ENCODE results near the gene CCS.

CCS gene

DNA sequence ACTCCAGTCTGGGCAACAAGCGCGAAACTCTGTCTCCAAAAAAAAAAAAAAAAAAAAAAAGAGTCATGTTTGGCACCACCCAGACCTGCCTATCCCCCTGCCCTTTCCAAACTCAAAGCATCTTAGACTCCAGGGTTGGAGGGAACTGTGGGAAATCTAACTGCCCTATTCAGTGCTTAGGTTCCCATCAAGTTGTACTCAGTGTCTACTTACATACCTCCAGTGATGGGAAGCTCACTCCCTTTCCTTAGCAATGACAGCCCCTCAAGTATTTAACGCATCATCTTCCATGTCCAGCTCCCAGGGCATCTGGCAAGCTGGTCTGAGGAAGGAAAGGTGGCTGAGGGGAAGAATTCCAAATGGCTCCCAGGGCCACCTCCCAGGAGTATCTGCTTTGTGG is 43.3 kb upstream of the CCS start:
- no peak overlapping the region for H3K4me3 ChIP-seq (ENCODE audit: low read length)
- no peaks in the 10 kb centered on the region for H3K9me3 ChIP-seq (ENCODE audit: control insufficient read depth, low read length)
- peaks cover 12% of the 10 kb centered on the region for H3K4me1 ChIP-seq (ENCODE audit: control insufficient read depth, insufficient read depth, low read length)
- H3K27me3 ChIP-seq (replicated peaks; ENCODE audit: control insufficient read depth, insufficient read depth, low read length) = no peaks in the 10 kb centered on the region
- no peak for DNase-seq (ENCODE audit: low read depth)
- H3K9ac ChIP-seq (ENCODE audit: low read length) = no peak overlapping the region
- no peaks in the 10 kb centered on the region for H3K36me3 ChIP-seq (ENCODE audit: control insufficient read depth, insufficient read depth, low read length, severe bottlenecking)

DNA sequence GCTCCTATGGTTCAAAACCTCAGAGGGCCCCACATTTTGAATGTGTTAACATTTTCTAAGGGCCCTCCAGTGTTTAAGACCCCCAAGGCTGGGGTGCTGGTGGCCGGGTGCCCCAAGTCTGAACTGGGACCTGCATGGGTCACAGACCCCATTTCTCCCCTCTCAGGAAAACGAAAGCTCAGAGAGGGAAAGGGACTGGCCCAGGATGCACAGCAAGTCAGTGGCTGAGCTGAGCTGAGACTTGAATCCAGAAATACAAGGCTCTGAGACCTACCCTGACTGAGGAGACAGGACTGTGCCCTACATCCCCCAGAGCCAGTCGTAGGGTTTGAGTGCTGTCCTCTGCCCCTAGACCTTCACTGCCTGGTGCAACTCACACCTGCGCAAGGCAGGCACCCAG is 42.1 kb upstream of the CCS start:
- Histone ChIP-seq H3K4me3 (ENCODE audit: low read length) (no peak overlapping the region), H3K9me3 (ENCODE audit: control insufficient read depth, low read length) (no peaks in the 10 kb centered on the region), H3K4me1 (ENCODE audit: control insufficient read depth, insufficient read depth, low read length) (peaks cover 4% of the 10 kb centered on the region), H3K9ac (ENCODE audit: low read length) (no peak overlapping the region), H3K27me3 (replicated peaks; ENCODE audit: control insufficient read depth, insufficient read depth, low read length) (no peaks in the 10 kb centered on the region), H3K36me3 (ENCODE audit: control insufficient read depth, insufficient read depth, low read length, severe bottlenecking) (no peaks in the 10 kb centered on the region)
- DNase-seq (ENCODE audit: low read depth) = no peak

DNA sequence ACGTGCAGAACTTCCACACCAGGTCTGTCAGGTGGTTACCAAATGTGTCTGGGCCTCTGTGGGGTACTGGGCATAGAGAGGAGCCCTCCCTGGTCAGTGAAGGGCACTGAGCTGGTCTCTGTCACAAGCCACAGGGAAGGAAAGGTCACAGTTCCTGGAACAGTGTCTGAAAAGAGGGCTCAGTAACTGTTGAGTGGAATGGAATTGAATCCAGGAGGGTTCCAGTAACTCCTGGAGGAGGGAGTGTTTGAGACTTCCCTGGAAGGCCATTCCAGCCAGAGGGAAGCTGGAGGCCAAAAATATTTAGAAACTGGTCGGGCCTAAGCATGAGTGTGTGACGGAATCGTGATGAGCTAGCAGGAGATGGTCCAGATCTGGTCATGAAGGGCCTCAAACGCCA is 38.4 kb upstream of the CCS start:
- Histone ChIP-seq H3K9me3 (ENCODE audit: control insufficient read depth, low read length) (no peaks in the 10 kb centered on the region), H3K4me1 (ENCODE audit: control insufficient read depth, insufficient read depth, low read length) (no peaks in the 10 kb centered on the region), H3K9ac (ENCODE audit: low read length) (no peak overlapping the region), H3K36me3 (ENCODE audit: control insufficient read depth, insufficient read depth, low read length, severe bottlenecking) (no peaks in the 10 kb centered on the region), H3K27me3 (replicated peaks; ENCODE audit: control insufficient read depth, insufficient read depth, low read length) (peaks cover 22% of the 10 kb centered on the region), H3K4me3 (ENCODE audit: low read length) (no peak overlapping the region)
- no peak for DNase-seq (ENCODE audit: low read depth)

DNA sequence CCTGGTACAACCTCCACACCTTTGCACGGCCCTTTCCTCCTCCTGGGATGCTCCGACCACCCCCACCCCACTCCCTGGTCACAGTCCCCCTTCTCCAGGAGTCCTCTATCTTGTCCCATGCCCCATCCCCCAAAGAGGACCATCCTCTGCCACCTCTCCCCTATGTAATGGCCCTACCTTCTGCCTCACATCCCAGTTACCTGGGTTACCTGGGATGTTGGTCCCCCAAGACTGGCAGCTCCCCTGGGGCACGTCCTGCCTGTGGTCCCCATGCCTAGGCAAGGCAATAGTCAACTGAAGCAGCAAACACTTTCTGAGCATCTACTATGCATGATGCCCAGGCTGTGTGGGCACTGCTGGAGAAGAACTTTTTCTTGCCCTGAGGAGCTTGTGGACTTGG is 37.6 kb upstream of the CCS start:
- H3K4me1 ChIP-seq (ENCODE audit: control insufficient read depth, insufficient read depth, low read length) = no peaks in the 10 kb centered on the region
- H3K36me3 ChIP-seq (ENCODE audit: control insufficient read depth, insufficient read depth, low read length, severe bottlenecking) = no peaks in the 10 kb centered on the region
- H3K4me3 ChIP-seq (ENCODE audit: low read length) = no peak overlapping the region
- peaks cover 22% of the 10 kb centered on the region for H3K27me3 ChIP-seq (replicated peaks; ENCODE audit: control insufficient read depth, insufficient read depth, low read length)
- H3K9ac ChIP-seq (ENCODE audit: low read length) = no peak overlapping the region
- no peaks in the 10 kb centered on the region for H3K9me3 ChIP-seq (ENCODE audit: control insufficient read depth, low read length)
- no peak for DNase-seq (ENCODE audit: low read depth)

DNA sequence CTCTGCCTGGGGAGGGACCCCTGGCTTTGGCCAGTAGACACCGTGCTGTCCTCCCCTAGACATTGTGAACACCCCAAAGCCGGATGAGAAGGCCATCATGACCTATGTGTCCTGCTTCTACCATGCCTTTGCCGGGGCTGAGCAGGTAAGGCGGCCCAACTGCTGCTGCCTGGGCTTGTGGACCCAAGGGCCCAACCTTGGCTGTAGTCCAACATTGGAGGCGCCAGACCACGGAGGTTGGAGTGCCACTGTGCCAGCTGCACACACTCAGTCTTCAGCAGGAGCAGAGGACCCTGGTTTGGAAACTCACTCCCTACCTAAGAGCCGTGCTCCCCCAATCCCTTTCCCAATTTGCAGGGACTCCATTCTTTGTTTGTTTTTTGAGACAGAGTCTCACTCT is 36.9 kb upstream of the CCS start:
- Histone ChIP-seq H3K27me3 (replicated peaks; ENCODE audit: control insufficient read depth, insufficient read depth, low read length) (peaks cover 22% of the 10 kb centered on the region), H3K9ac (ENCODE audit: low read length) (no peak overlapping the region), H3K4me1 (ENCODE audit: control insufficient read depth, insufficient read depth, low read length) (no peaks in the 10 kb centered on the region), H3K4me3 (ENCODE audit: low read length) (no peak overlapping the region), H3K36me3 (ENCODE audit: control insufficient read depth, insufficient read depth, low read length, severe bottlenecking) (no peaks in the 10 kb centered on the region), H3K9me3 (ENCODE audit: control insufficient read depth, low read length) (no peaks in the 10 kb centered on the region)
- no peak for DNase-seq (ENCODE audit: low read depth)

DNA sequence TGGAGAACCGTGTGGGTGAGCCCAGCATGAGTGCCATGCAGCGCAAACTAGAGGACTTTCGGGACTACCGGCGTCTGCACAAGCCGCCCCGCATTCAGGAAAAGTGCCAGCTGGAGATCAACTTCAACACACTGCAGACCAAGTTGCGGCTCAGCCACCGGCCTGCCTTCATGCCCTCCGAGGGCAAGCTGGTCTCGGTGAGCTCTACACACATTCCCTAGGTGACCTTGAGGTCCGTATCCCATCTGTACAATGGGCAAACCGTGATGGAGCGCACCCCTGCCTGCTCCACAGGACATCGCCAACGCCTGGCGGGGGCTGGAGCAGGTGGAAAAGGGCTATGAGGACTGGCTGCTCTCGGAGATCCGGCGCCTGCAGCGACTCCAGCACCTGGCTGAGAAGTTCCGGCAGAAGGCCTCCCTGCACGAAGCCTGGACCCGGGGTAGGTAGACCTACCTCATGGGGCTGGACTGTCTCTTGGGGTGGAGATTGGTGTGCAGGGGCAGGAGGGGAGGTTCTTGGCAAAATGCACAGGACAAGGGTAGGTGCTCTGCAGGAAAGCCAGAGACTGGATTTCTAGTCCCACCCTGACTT is 35.2 kb upstream of the CCS start:
- DNase-seq (ENCODE audit: low read depth) = no peak
- H3K4me3 ChIP-seq (ENCODE audit: low read length) = no peak overlapping the region
- no peaks in the 10 kb centered on the region for H3K9me3 ChIP-seq (ENCODE audit: control insufficient read depth, low read length)
- no peaks in the 10 kb centered on the region for H3K36me3 ChIP-seq (ENCODE audit: control insufficient read depth, insufficient read depth, low read length, severe bottlenecking)
- no peaks in the 10 kb centered on the region for H3K4me1 ChIP-seq (ENCODE audit: control insufficient read depth, insufficient read depth, low read length)
- H3K9ac ChIP-seq (ENCODE audit: low read length) = no peak overlapping the region
- peaks cover 22% of the 10 kb centered on the region for H3K27me3 ChIP-seq (replicated peaks; ENCODE audit: control insufficient read depth, insufficient read depth, low read length)

DNA sequence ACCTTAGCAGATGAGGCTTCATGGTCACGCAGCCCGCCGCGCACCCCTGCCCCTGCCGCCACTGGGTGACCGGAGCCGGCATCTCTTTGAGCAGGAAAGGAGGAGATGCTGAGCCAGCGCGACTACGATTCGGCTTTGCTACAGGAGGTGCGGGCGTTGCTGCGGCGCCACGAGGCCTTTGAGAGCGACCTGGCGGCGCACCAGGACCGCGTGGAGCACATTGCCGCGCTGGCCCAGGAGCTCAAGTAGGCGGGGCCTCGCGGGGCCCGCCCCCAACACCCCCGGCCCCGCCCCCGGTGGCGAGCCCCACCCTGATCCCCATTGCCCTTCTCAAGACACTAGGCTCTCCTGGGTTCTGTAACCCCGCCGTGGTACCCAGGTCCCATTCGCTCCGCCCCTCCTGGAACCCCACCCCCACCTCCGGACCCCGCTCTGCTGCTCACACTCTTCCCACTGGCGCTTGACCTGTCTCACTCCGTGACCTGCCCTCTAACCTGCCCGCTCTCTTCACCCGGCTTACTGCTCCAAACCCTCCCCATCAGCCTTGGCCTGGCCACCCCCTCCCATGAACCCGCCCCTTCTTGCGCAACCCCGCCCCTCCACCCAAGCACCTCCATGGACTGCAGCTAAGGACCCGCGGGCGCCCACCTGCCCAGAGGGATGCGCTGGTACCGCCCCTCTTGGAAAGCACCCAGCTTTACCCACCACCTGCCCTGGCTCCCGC is 33.7 kb upstream of the CCS start:
- Histone ChIP-seq H3K4me3 (ENCODE audit: low read length) (no peak overlapping the region), H3K9ac (ENCODE audit: low read length) (no peak overlapping the region), H3K27me3 (replicated peaks; ENCODE audit: control insufficient read depth, insufficient read depth, low read length) (peaks cover 22% of the 10 kb centered on the region), H3K9me3 (ENCODE audit: control insufficient read depth, low read length) (no peaks in the 10 kb centered on the region), H3K36me3 (ENCODE audit: control insufficient read depth, insufficient read depth, low read length, severe bottlenecking) (no peaks in the 10 kb centered on the region), H3K4me1 (ENCODE audit: control insufficient read depth, insufficient read depth, low read length) (no peaks in the 10 kb centered on the region)
- DNase-seq (ENCODE audit: low read depth) = no peak

DNA sequence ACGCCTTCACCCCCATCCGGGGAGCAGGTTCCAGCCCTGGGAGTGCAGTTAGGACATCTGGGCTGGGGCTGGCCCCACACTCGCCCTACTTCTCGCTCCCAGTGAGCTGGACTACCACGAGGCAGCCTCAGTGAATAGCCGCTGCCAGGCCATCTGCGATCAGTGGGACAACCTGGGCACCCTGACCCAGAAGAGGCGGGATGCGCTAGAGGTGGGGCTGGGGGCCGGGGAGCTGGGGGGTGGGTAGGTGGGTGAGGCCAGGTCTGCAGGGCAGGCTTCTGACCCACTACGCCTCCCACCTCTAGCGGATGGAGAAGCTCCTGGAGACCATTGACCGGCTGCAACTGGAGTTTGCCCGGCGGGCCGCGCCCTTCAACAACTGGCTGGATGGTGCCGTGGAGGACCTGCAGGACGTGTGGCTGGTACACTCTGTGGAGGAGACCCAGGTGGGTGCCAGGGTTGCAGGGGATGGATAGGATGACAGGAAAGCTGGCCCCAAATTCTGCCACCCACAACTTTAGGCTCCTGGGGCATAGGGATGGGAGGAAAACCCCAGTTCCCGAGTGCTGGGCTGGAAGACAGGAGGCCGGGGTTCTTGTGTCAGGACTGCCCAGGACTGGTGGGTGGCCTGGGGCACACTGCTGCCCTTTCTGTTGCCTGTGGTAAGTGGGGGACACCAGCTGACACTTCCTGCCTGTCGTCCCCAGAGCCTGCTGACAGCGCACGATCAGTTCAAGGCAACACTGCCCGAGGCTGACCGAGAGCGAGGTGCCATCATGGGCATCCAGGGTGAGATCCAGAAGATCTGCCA is 32.9 kb upstream of the CCS start:
- Histone ChIP-seq H3K4me1 (ENCODE audit: control insufficient read depth, insufficient read depth, low read length) (no peaks in the 10 kb centered on the region), H3K9me3 (ENCODE audit: control insufficient read depth, low read length) (no peaks in the 10 kb centered on the region), H3K9ac (ENCODE audit: low read length) (no peak overlapping the region), H3K36me3 (ENCODE audit: control insufficient read depth, insufficient read depth, low read length, severe bottlenecking) (no peaks in the 10 kb centered on the region), H3K27me3 (replicated peaks; ENCODE audit: control insufficient read depth, insufficient read depth, low read length) (peaks cover 22% of the 10 kb centered on the region), H3K4me3 (ENCODE audit: low read length) (no peak overlapping the region)
- DNase-seq (ENCODE audit: low read depth) = no peak

DNA sequence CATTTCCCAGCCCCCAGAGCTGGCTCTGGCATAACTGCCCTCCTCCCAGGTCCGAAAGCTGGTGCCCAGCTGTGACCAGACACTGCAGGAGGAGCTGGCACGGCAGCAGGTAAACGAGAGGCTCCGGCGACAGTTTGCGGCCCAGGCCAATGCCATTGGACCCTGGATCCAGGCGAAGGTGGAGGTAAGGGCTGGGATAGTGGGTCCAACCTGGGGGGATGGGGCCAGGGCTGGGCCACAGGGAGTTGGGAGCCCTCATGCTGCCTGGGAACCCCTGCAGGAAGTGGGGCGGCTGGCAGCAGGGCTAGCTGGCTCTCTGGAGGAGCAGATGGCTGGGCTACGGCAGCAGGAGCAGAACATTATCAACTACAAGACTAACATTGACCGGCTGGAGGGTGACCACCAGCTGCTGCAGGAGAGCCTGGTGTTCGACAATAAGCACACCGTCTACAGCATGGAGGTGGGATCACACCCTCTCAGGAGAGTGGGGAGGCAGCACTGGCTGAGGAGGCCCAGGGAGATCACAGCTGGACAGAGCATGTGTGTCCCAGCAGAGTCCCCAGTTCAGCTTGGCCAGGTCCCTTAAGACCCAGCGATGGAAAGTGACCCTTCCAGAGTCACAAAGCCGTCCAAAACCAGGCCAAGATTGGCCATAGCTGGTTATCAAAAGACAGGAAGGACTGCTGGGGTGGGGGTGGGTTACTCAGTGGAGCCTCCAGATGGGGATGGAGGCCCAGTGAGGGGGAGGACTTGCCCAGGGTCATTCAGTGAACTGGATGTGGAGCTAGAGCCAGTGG is 31.6 kb upstream of the CCS start:
- DNase-seq (ENCODE audit: low read depth) = no peak
- no peaks in the 10 kb centered on the region for H3K9me3 ChIP-seq (ENCODE audit: control insufficient read depth, low read length)
- H3K27me3 ChIP-seq (replicated peaks; ENCODE audit: control insufficient read depth, insufficient read depth, low read length) = peaks cover 22% of the 10 kb centered on the region
- H3K4me3 ChIP-seq (ENCODE audit: low read length) = no peak overlapping the region
- H3K36me3 ChIP-seq (ENCODE audit: control insufficient read depth, insufficient read depth, low read length, severe bottlenecking) = no peaks in the 10 kb centered on the region
- no peaks in the 10 kb centered on the region for H3K4me1 ChIP-seq (ENCODE audit: control insufficient read depth, insufficient read depth, low read length)
- H3K9ac ChIP-seq (ENCODE audit: low read length) = no peak overlapping the region

DNA sequence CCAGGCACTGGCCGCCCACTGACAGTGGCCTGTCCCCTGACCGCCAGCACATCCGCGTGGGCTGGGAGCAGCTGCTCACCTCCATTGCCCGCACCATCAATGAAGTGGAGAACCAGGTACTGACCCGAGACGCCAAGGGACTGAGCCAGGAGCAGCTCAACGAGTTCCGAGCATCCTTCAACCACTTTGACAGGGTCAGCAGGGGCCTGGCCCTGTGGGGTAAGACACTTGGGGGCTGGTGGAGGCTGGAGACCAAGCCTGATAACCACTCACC is 31.1 kb upstream of the CCS start:
- Histone ChIP-seq H3K4me3 (ENCODE audit: low read length) (no peak overlapping the region), H3K9me3 (ENCODE audit: control insufficient read depth, low read length) (no peaks in the 10 kb centered on the region), H3K27me3 (replicated peaks; ENCODE audit: control insufficient read depth, insufficient read depth, low read length) (peaks cover 22% of the 10 kb centered on the region), H3K36me3 (ENCODE audit: control insufficient read depth, insufficient read depth, low read length, severe bottlenecking) (no peaks in the 10 kb centered on the region), H3K4me1 (ENCODE audit: control insufficient read depth, insufficient read depth, low read length) (no peaks in the 10 kb centered on the region), H3K9ac (ENCODE audit: low read length) (no peak overlapping the region)
- DNase-seq (ENCODE audit: low read depth) = no peak

DNA sequence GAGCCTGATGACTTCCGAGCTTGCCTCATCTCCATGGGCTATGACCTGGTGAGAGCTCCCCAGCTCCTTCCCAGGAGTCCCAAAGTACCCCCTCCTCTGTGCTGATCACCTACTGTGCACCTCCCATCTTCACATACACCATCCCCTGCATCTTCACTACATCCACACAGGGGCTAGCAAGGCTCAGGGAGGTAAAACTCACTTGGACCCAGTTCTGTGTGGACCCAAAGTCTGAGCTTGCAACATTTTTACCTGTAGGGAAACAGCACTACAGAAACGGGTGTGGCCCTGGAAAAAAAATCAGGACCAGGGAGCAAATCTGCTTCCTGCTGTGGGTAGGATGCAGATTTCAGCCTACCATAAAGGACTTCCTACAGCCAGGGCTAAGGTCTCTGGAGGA is 30.7 kb upstream of the CCS start:
- no peak for DNase-seq (ENCODE audit: low read depth)
- Histone ChIP-seq H3K4me1 (ENCODE audit: control insufficient read depth, insufficient read depth, low read length) (no peaks in the 10 kb centered on the region), H3K9ac (ENCODE audit: low read length) (no peak overlapping the region), H3K9me3 (ENCODE audit: control insufficient read depth, low read length) (no peaks in the 10 kb centered on the region), H3K36me3 (ENCODE audit: control insufficient read depth, insufficient read depth, low read length, severe bottlenecking) (no peaks in the 10 kb centered on the region), H3K4me3 (ENCODE audit: low read length) (no peak overlapping the region), H3K27me3 (replicated peaks; ENCODE audit: control insufficient read depth, insufficient read depth, low read length) (peaks cover 18% of the 10 kb centered on the region)
